Heart left ventricle (tissue), 16 donors: ENCODE measurements around the gene D2HGDH. TPM values are rescaled to one million over a fixed set of nuclear protein-coding genes. Genes with fewer than 3 reads are reported as not detected.

Experiments used
- ATAC-seq, 4 donors: fragments of 200-7000 bp; cut with Tn5 transposase; one replicate each; pipeline ENCODE4 v1.9.1; 2020 to 2022; ENCODE audit warnings: moderate library complexity in 4 of 4, mild to moderate bottlenecking in 3 of 4, moderate number of reproducible peaks in 1 of 4
- DNase-seq, 5 donors: peaks; one replicate each; pipeline ENCODE4 v3.0.0-alpha.2; 2020
- H3K27ac ChIP-seq, 12 donors: fragments of 200-600 bp; sonication (generic) in 4 of 12; one replicate each; pipeline versions ENCODE4 v1.5.0 to v1.8.0; 2016 to 2022; ENCODE audit warnings: mild to moderate bottlenecking in 2 of 12
- H3K27me3 ChIP-seq, 9 donors: fragments of 200-600 bp; sonication (generic) in 2 of 9; one replicate each; pipeline versions ENCODE4 v1.5.1 to v1.8.0; 2016 to 2022; ENCODE audit warnings: mild to moderate bottlenecking in 3 of 9
- H3K36me3 ChIP-seq, 9 donors: fragments of 200-600 bp; sonication (generic) in 2 of 9; one replicate each; pipeline versions ENCODE4 v1.5.0 to v1.8.0; 2018 to 2022; ENCODE audit warnings: mild to moderate bottlenecking in 2 of 9
- H3K4me1 ChIP-seq, 12 donors: fragments of 200-600 bp; sonication (generic) in 4 of 12; one replicate each; pipeline versions ENCODE4 v1.5.0 to v1.8.0; 2016 to 2022; ENCODE audit warnings: mild to moderate bottlenecking in 3 of 12
- H3K4me3 ChIP-seq, 12 donors: fragments of 200-600 bp; sonication (generic) in 4 of 12; one replicate each; pipeline versions ENCODE4 v1.5.0 to v1.8.0; 2017 to 2022; ENCODE audit warnings: mild to moderate bottlenecking in 9 of 12, moderate library complexity in 4 of 12
- H3K9me3 ChIP-seq, 12 donors: fragments of 200-600 bp; sonication (generic) in 4 of 12; one replicate each; pipeline versions ENCODE4 v1.5.0 to v1.8.0; 2016 to 2022; ENCODE audit warnings: mild to moderate bottlenecking in 1 of 12
- POLR2A ChIP-seq, 2 donors: fragments of 450-650 bp; IDR thresholded peaks; one replicate each; pipeline ENCODE4 v1.6.1; 2017; ENCODE audit warnings: antibody characterized with exemption in 2 of 2, mild to moderate bottlenecking in 2 of 2, moderate library complexity in 2 of 2
- WGBS, 4 donors: extraction: QIAGEN DNeasy Blood & Tissue Kit in 2 of 4; methylation state at CpG; one replicate each; pipeline versions ENCODE4 v1.1.5 to v1.1.7; 2013 to 2018; 5-methylcytosine and 5-hydroxymethylcytosine counted together
- intact Hi-C, 10 donors: fragments of 100-400 bp; cut with DNase I; formaldehyde crosslinking; loops; one replicate each; pipeline versions ENCODE4 v1.11.1 to v1.14.2; 2022
- polyA plus RNA-seq, 2 donors: library from polyadenylated mRNA; stranded (reverse); fragments of 200-250 nt; gene quantifications; one replicate each; pipeline ENCODE4 v1.2.3, GENCODE V29; 2013
- total RNA-seq, 9 donors: library from RNA; depleted of rRNA in 2 of 9; stranded (reverse); fragments of >200 nt in 2 of 9; fragmentation: NEBNext Ultra II Directional in 3 of 9; extraction: Animal tissue kit (Norgen Biotek cat#: 25700) in 3 of 9; gene quantifications; one replicate each; pipeline versions ENCODE4 v1.1.0 to v1.2.4, GENCODE V29; 2016 to 2023
- TF ChIP-seq, protein P1 (sequence below), 12 donors: fragments of 200-600 bp; sonication (generic) in 4 of 12; IDR thresholded peaks; one replicate each; pipeline versions ENCODE4 v1.5.0 to v1.8.0; 2018 to 2022; ENCODE audit warnings: antibody characterized with exemption in 12 of 12, mild to moderate bottlenecking in 5 of 12
- donor health status: ischemic (EF 13 %, LVEDD 7.1; RV severe dilation, severe dysfunction).
- donor health status: healthy with polysubstance abuse.
- donor health status: DM: no; HTN: yes; CAD: no.
- donor health status: DM: no; HTN: no; CAD: no.
- donor health status: ischemic (EF 25% LVEDD 6.9; RV normal size, moderate dysfunction).
- donor health status: ischemic (EF 25% LVEDD 5.7; RV mildly dilated, moderate dysfunction).
- donor health status: healthy.
- donor health status: DM: yes; HTN: yes; CAD: no.
- donor health status: ischemic (EF 35%, LVEDD 5.7; RV mildly dilated, moderate dysfunction).
- donor health status: nonischemic (EF 11% LVEDD 7.7; RV severe dilation, severe dysfunction).
- donor health status: DM: yes; HTN: yes; CAD: no.
- donor health status: PGD.
- donor health status: ischemic (EF 29% LVEDD 5.4; RV normal size, mild dysfunction).
- donor health status: nonischemic (EF 23%, LVEDD 6.1; RV moderate dilation, normal function).

Gene D2HGDH
- total and polyA plus RNA-seq, 11 donors, result 7.6 to 24.1 (median 19.8) TPM

GRCh38 chr2:241719093-241719492, 15.3 kb upstream of the D2HGDH start:
- WGBS, 4 donors, result 94 to 97% (median 96%) methylated on average over 16 of the region's 16 CpGs
- Histone ChIP-seq H3K4me3 (no peak overlapping the region), H3K27ac (no peak overlapping the region), H3K36me3 (peaks cover 0 to 92% (median 73%) of the 10 kb centered on the region in 9 donors), H3K4me1 (no peaks in the 10 kb centered on the region), H3K9me3 (peaks cover 0 to 8% (median under 1%) of the 10 kb centered on the region in 12 donors), H3K27me3 (no peaks in the 10 kb centered on the region)
- no peak for ATAC-seq
- TF ChIP-seq POLR2A (IDR thresholded peaks at IDR 0.05), result no peak
- TF ChIP-seq, protein P1, sequence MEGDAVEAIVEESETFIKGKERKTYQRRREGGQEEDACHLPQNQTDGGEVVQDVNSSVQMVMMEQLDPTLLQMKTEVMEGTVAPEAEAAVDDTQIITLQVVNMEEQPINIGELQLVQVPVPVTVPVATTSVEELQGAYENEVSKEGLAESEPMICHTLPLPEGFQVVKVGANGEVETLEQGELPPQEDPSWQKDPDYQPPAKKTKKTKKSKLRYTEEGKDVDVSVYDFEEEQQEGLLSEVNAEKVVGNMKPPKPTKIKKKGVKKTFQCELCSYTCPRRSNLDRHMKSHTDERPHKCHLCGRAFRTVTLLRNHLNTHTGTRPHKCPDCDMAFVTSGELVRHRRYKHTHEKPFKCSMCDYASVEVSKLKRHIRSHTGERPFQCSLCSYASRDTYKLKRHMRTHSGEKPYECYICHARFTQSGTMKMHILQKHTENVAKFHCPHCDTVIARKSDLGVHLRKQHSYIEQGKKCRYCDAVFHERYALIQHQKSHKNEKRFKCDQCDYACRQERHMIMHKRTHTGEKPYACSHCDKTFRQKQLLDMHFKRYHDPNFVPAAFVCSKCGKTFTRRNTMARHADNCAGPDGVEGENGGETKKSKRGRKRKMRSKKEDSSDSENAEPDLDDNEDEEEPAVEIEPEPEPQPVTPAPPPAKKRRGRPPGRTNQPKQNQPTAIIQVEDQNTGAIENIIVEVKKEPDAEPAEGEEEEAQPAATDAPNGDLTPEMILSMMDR (IDR thresholded peaks at IDR 0.05), result no peak
- no peak for DNase-seq
- intact Hi-C loops, result no loop called here

GRCh38 chr2:241720099-241720498, 14.3 kb upstream of the D2HGDH start:
- ATAC-seq (peak in 1 of 4 donors; percentile 7), DNase-seq (no peak)
- Histone ChIP-seq H3K4me1 (no peaks in the 10 kb centered on the region), H3K4me3 (no peak overlapping the region), H3K36me3 (peaks cover 0 to 92% (median 72%) of the 10 kb centered on the region in 9 donors), H3K9me3 (peaks cover 0 to 5% (median 0%) of the 10 kb centered on the region in 12 donors), H3K27ac (no peak overlapping the region), H3K27me3 (no peaks in the 10 kb centered on the region)
- intact Hi-C loops, result no loop called here
- WGBS, 4 donors, result 93 to 98% (median 94%) methylated on average over 16 to 19 of the region's 19 CpGs
- TF ChIP-seq POLR2A (IDR thresholded peaks at IDR 0.05), result no peak
- TF ChIP-seq, protein P1 (IDR thresholded peaks at IDR 0.05), result no peak

GRCh38 chr2:241720560-241720959, 13.9 kb upstream of the D2HGDH start:
- H3K36me3 ChIP-seq, result peaks cover 0 to 90% (median 75%) of the 10 kb centered on the region in 9 donors
- 89 to 94% (median 91%) methylated on average over 10 to 15 of the region's 15 CpGs for WGBS, 4 donors

DNA sequence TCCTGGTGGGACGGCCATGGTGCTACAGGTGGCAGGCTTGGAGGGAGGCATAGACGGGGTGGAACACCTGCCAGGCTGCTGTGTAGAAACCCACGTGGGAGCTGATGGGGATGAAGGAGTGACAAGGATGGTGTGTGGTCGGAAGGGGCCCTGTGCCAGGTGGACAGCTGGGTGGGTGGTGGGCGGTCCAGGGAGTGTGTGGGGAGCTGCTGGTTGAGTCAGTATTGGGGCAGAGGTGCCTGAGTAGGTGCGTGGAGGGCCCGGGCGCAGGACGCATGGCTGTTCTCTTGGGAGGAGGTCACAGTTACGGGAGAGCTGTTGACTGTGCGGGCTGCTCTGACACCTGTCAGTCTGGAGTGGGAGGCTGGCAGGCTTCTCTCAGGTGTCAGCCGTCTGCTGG, 12.6 kb upstream of the D2HGDH start:
- H3K36me3 ChIP-seq, result peaks cover 0 to 87% (median 63%) of the 10 kb centered on the region in 9 donors
- DNase-seq, result no peak
- intact Hi-C loops, result no loop called here
- WGBS, 4 donors, result 92 to 96% (median 93%) methylated on average over 12 of the region's 12 CpGs
- TF ChIP-seq POLR2A (IDR thresholded peaks at IDR 0.05), result no peak
- TF ChIP-seq, protein P1 (IDR thresholded peaks at IDR 0.05), result no peak
- no peaks in the 10 kb centered on the region for H3K4me1 ChIP-seq
- ATAC-seq, result no peak
- H3K27me3 ChIP-seq, result no peaks in the 10 kb centered on the region
- no peak overlapping the region for H3K27ac ChIP-seq
- H3K4me3 ChIP-seq, result no peak overlapping the region
- H3K9me3 ChIP-seq, result peaks cover 0 to 5% (median 0%) of the 10 kb centered on the region in 12 donors

More at GRCh38 chr2:241720560-241720959, 13.9 kb upstream of the D2HGDH start:
- Histone ChIP-seq H3K27me3 (no peaks in the 10 kb centered on the region), H3K4me1 (no peaks in the 10 kb centered on the region), H3K9me3 (peaks cover 0 to 5% (median 0%) of the 10 kb centered on the region in 12 donors), H3K4me3 (no peak overlapping the region), H3K27ac (no peak overlapping the region)
- TF ChIP-seq, protein P1 (IDR thresholded peaks at IDR 0.05), result no peak
- no peak for TF ChIP-seq POLR2A (IDR thresholded peaks at IDR 0.05)
- DNase-seq (peak in 1 of 5 donors; percentile 20), ATAC-seq (peak in 1 of 4 donors; percentile 5)
- intact Hi-C loops, result no loop called here
